K562 (cell line): ENCODE data around the gene TRAF1. TPM values are rescaled to one million over a fixed set of nuclear protein-coding genes. Genes with fewer than 3 reads are reported as not detected.

Experiments
- ATAC-seq: fragments of 200-7000 bp; cut with Tn5 transposase; 3 replicates; pipeline ENCODE4 v1.9.1; 2020; ENCODE audit warnings: moderate library complexity
- BruUV-seq: library from RNA; stranded (reverse); fragments of 400-500 nt; replicated peaks from 2 replicates; lab custom pipeline; 2021; lab: Mats Ljungman, UMichigan
- CTCF ChIA-PET: fragments of 300-600 bp; formaldehyde crosslinking; extraction: SDS; loops from one replicate; lab custom pipeline; 2021; ENCODE audit warnings: low intra/inter-chr PET ratio; lab: Yijun Ruan, JAX
- POLR2A ChIA-PET: fragments of 300-600, 350-650 bp; sonication (Branson Sonifier 250); formaldehyde crosslinking; extraction: SDS; loops from one replicate; lab custom pipeline; 2021; ENCODE audit warnings: antibody characterized with exemption, inconsistent platforms; lab: Yijun Ruan, JAX
- DNase-seq, 4 experiments: peaks; one replicate each; pipeline versions ENCODE4 v3.0.0 to v3.0.0-alpha.2; 2011 to 2018; ENCODE audit warnings: low spot score in 3 of 4, mixed read lengths in 3 of 4; ENCODE audit errors: extremely low read depth in 1 of 4
- FAIRE-seq: peaks from 2 replicates; lab custom pipeline; 2011; peaks lifted over from hg19 to GRCh38; lab: Jason Lieb, UNC
- H2AFZ ChIP-seq: 2 replicates; pipeline ENCODE4 v1.6.0; 2011; ENCODE audit warnings: low read depth, low read length, control low read depth, inconsistent platforms
- H3K27ac ChIP-seq: fragments of 200-600 bp; 3 replicates; pipeline ENCODE4 v1.8.0; 2011; ENCODE audit warnings: low read depth, mild to moderate bottlenecking, control low read depth, inconsistent platforms, low read length, moderate library complexity, mixed read lengths; ENCODE audit errors: extremely low read depth
- H3K27me3 ChIP-seq, 2 experiments: fragments of 300-600 bp in 1 of 2; 2 replicates in 1 of 2; 3 replicates in 1 of 2; pipeline versions ENCODE4 v1.6.0 to v1.8.0; 2011; ENCODE audit warnings: inconsistent platforms in 2 of 2, low read length in 2 of 2, mild to moderate bottlenecking in 1 of 2, mixed read lengths in 1 of 2, moderate library complexity in 1 of 2; ENCODE audit not compliant: control insufficient read depth in 2 of 2, insufficient read depth in 2 of 2
- H3K36me3 ChIP-seq: fragments of 300-600 bp; 3 replicates; pipeline ENCODE4 v1.8.0; 2011; ENCODE audit warnings: mild to moderate bottlenecking, low read length, inconsistent platforms; ENCODE audit not compliant: control insufficient read depth, insufficient read depth
- H3K4me1 ChIP-seq, 2 experiments: fragments of 200-600 bp in 1 of 2; replicated peaks in 1 of 2; 2 replicates in 1 of 2; 3 replicates in 1 of 2; pipeline versions ENCODE4 v1.5.1 to v1.8.0; 2011; ENCODE audit warnings: inconsistent platforms in 2 of 2, low read length in 2 of 2, mild to moderate bottlenecking in 1 of 2, mixed read lengths in 1 of 2, moderate library complexity in 1 of 2; ENCODE audit not compliant: control insufficient read depth in 2 of 2, insufficient read depth in 2 of 2
- H3K4me2 ChIP-seq: 2 replicates; pipeline ENCODE4 v1.6.1; 2011; ENCODE audit warnings: low read length, control low read depth, inconsistent platforms, mixed read lengths; ENCODE audit not compliant: insufficient read depth
- H3K4me3 ChIP-seq: fragments of 200-600 bp; sonication (generic), shearing (Covaris generic); 2 replicates; pipeline ENCODE4 v1.5.1; 2016; ENCODE audit warnings: control low read depth, inconsistent platforms
- H3K79me2 ChIP-seq: fragments of 200-600 bp; 3 replicates; pipeline ENCODE4 v1.8.0; 2011; ENCODE audit warnings: low read length, inconsistent platforms; ENCODE audit not compliant: control insufficient read depth, insufficient read depth
- H3K9ac ChIP-seq, 2 experiments: 2 replicates each; pipeline versions ENCODE4 v1.6.0 to v1.6.1; 2011; ENCODE audit warnings: low read depth in 2 of 2, low read length in 2 of 2, control low read depth in 1 of 2, inconsistent platforms in 1 of 2, mild to moderate bottlenecking in 1 of 2, mixed read lengths in 1 of 2; ENCODE audit not compliant: insufficient read depth in 1 of 2
- H3K9me1 ChIP-seq: one replicate; pipeline ENCODE4 v1.6.0; 2011; ENCODE audit warnings: inconsistent platforms, mild to moderate bottlenecking, low read length, moderate library complexity; ENCODE audit not compliant: control insufficient read depth, insufficient read depth
- H3K9me3 ChIP-seq: replicated peaks from 2 replicates; pipeline ENCODE4 v1.5.1; 2011; ENCODE audit warnings: low read depth, low read length, inconsistent platforms; ENCODE audit not compliant: control insufficient read depth, insufficient read depth
- H4K20me1 ChIP-seq: replicated peaks from 2 replicates; pipeline ENCODE4 v1.6.1; 2011; ENCODE audit warnings: low read length, inconsistent platforms, mixed read lengths; ENCODE audit not compliant: control insufficient read depth, insufficient read depth
- CBX5 ChIP-seq: IDR thresholded peaks from 2 replicates; pipeline ENCODE4 v1.6.1; 2014; ENCODE audit warnings: low read depth, borderline replicate concordance
- CEBPB ChIP-seq: fragments of 450-650 bp; IDR thresholded peaks from 2 replicates; pipeline ENCODE4 v1.6.1; 2016; ENCODE audit warnings: missing genetic modification characterization, missing compliant biosample characterization
- DMBX1 ChIP-seq: fragments of 250-450 bp; sonication (Bioruptor Pico); IDR thresholded peaks from 2 replicates; pipeline ENCODE4 v1.8.0; 2022; ENCODE audit warnings: inconsistent platforms, mild to moderate bottlenecking, moderate library complexity, borderline replicate concordance
- HDAC8 ChIP-seq: fragments of 450-650 bp; IDR thresholded peaks from 2 replicates; pipeline ENCODE4 v1.6.1; 2016; ENCODE audit warnings: mild to moderate bottlenecking, missing genetic modification characterization, moderate library complexity, missing compliant biosample characterization
- IRF9 ChIP-seq: fragments of 450-650 bp; IDR thresholded peaks from 2 replicates; pipeline ENCODE4 v1.6.1; 2016; ENCODE audit warnings: missing biosample characterization, missing genetic modification characterization
- MAFK ChIP-seq: IDR thresholded peaks from 2 replicates; pipeline ENCODE4 v1.6.1; 2011; ENCODE audit warnings: low read length, improper control_type of control experiment
- MAX ChIP-seq: sonication (generic); formaldehyde crosslinking; IDR thresholded peaks from 2 replicates; pipeline ENCODE4 v1.9.0; 2022; ENCODE audit warnings: mild to moderate bottlenecking, missing genetic modification reagents
- NR2C2 ChIP-seq, 2 experiments: fragments of 200-800 bp in 1 of 2; sonication (Bioruptor generic) in 1 of 2; sonication (generic) in 1 of 2; formaldehyde crosslinking in 1 of 2; IDR thresholded peaks; 2 replicates each; pipeline versions ENCODE4 v1.6.1 to v1.8.0; 2016 to 2022; ENCODE audit warnings: mild to moderate bottlenecking in 1 of 2, missing compliant biosample characterization in 1 of 2, missing genetic modification characterization in 1 of 2, missing genetic modification reagents in 1 of 2
- NR2F6 ChIP-seq: fragments of 450-650 bp; formaldehyde crosslinking; IDR thresholded peaks from 2 replicates; pipeline ENCODE4 v1.4.0; 2020; ENCODE audit warnings: mild to moderate bottlenecking
- SMAD4 ChIP-seq: fragments of 250-450 bp; sonication (Bioruptor Pico); conservative IDR thresholded peaks from 2 replicates; pipeline ENCODE4 v1.8.0; 2021; ENCODE audit warnings: inconsistent platforms, mild to moderate bottlenecking, moderate library complexity
- SRSF9 ChIP-seq: fragments of 200-400 bp; formaldehyde crosslinking; IDR thresholded peaks from 2 replicates; pipeline ENCODE4 v1.6.1; 2017; ENCODE audit warnings: low read depth, low read length, borderline replicate concordance
- ZNF224 ChIP-seq: sonication (generic); formaldehyde crosslinking; IDR thresholded peaks from 2 replicates; pipeline ENCODE4 v1.8.0; 2022; ENCODE audit warnings: mild to moderate bottlenecking, missing genetic modification reagents
- WGBS: fragments of 100-300 bp; shearing (Covaris generic); methylation state at CpG from one replicate; pipeline ENCODE4 v1.1.6; 2016; ENCODE audit warnings: low coverage, mixed read lengths; ENCODE audit not compliant: insufficient coverage; ENCODE audit errors: missing lambda C conversion rate; 5-methylcytosine and 5-hydroxymethylcytosine counted together
- in situ Hi-C: fragments of 300-500 bp; cut with MboI; formaldehyde crosslinking; loops from 4 replicates; pipeline ENCODE4 v1.15.0; 2018; ENCODE audit warnings: inconsistent platforms, mixed read lengths
- intact Hi-C: fragments of 100-400 bp; cut with micrococcal nuclease; formaldehyde crosslinking; loops from 2 replicates; pipeline ENCODE4 v1.14.2; 2022
- polyA plus RNA-seq, 8 experiments: library from polyadenylated mRNA; depleted of rRNA in 4 of 8; stranded (reverse) in 5 of 8; unstranded in 3 of 8; fragments of >200 nt; fragmentation: Nextera tagmentation in 2 of 8; fragmentation: Illumina TruSeq in 1 of 8; extraction: Ambion mirVana in 2 of 8; extraction: Trizol in 1 of 8; gene quantifications; 2 replicates each; pipeline versions ENCODE4 v1.2.1 to v1.2.3, GENCODE V29; 2011 to 2014; ENCODE audit warnings: inconsistent platforms in 1 of 8, missing spikeins in 1 of 8
- total RNA-seq, 7 experiments: library from RNA; depleted of rRNA in 6 of 7; stranded (reverse); fragments of >200 nt in 6 of 7; fragmentation: Illumina TruSeq in 2 of 7; extraction: Trizol in 2 of 7; gene quantifications; 2 replicates each; pipeline versions ENCODE4 v1.2.1 to v1.2.3, GENCODE V29; 2011 to 2021; ENCODE audit warnings: low replicate concordance in 1 of 7
- TF ChIP-seq, protein P1 (sequence below): fragments of 250-450 bp; sonication (Bioruptor Pico); IDR thresholded peaks from 2 replicates; pipeline ENCODE4 v1.5.0; 2020; ENCODE audit warnings: mild to moderate bottlenecking
- TF ChIP-seq, protein P2 (sequence below), 3 experiments: fragments of 200-800 bp in 1 of 3; sonication (Bioruptor generic) in 1 of 3; sonication (generic) in 1 of 3; formaldehyde crosslinking in 1 of 3; IDR thresholded peaks; 2 replicates each; pipeline versions ENCODE4 v1.6.1 to v1.8.0; 2016 to 2022; ENCODE audit warnings: mild to moderate bottlenecking in 2 of 3, missing compliant biosample characterization in 2 of 3, missing genetic modification characterization in 2 of 3, missing genetic modification reagents in 1 of 3
- TF ChIP-seq, protein P3 (sequence below): fragments of 250-450 bp; sonication (Bioruptor Pico); IDR thresholded peaks from 2 replicates; pipeline ENCODE4 v1.9.0; 2021; ENCODE audit warnings: mild to moderate bottlenecking

TRAF1 gene
- total and polyA plus RNA-seq, 9 of the 15 experiments (the other 6 are each of a cell fraction or from before 2014, with no cell fraction given), result 0.01 to 1.1 (median 0.04) TPM; not detected in 2

- Histone ChIP-seq H3K9me3 (no peaks in the 10 kb centered on the region), H3K9me1 (no peaks in the 10 kb centered on the region), H4K20me1 (no peaks in the 10 kb centered on the region), H3K9ac (peak overlapping the region in 1 of 2 experiments; percentile 15; a peak in 1 of 4 replicates), H3K79me2 (no peaks in the 10 kb centered on the region), H3K27ac (no peak overlapping the region), H2AFZ (no peak overlapping the region; the same call in 1 of the 2 replicates), H3K4me2 (no peak overlapping the region; the same call in 1 of the 2 replicates), H3K36me3 (no peaks in the 10 kb centered on the region), H3K27me3 (no peaks in the 10 kb centered on the region), H3K4me1 (peaks cover 14 to 31% of the 10 kb centered on the region in 2 experiments; a peak in 4 of 5 replicates), H3K4me3 (no peak overlapping the region)
- FAIRE-seq, result peak; percentile 44
- ChIA-PET POLR2A (interaction anchor here (0.5 to 1.2 kb wide), 6 partner anchors 9 to 522 kb away, joined by 3 to 5 read pairs (median 3); no protein-coding TSS in a partner anchor), CTCF (no interaction called here)
- intact Hi-C loops, result no loop called here
- ATAC-seq, result peak; percentile 69
- in situ Hi-C loops, result no loop called here
- BruUV-seq, result no TSS peak
- no peak for DNase-seq
- WGBS, result 47% methylated on average over 6 of the region's 6 CpGs
- TF ChIP-seq NR2F6 (CRISPR knock-in tag) (no peak), HDAC8 (tag) (no peak), MAFK (no peak), CEBPB (tag) (peak; percentile 89), IRF9 (tag) (peak; percentile 19; the same call in 1 of the 2 replicates), SMAD4 (CRISPR knock-in tag) (0 out of 2 replicates have a peak, but pooled peaks have one; percentile 15), MAX (CRISPR knock-in tag) (no peak), DMBX1 (no peak), SRSF9 (no peak), NR2C2 (CRISPR knock-in tag; IDR thresholded peaks at IDR 0.05) (no peak), NR2C2 (tag; IDR thresholded peaks at IDR 0.05) (0 out of 2 replicates have a peak, but pooled peaks have one; percentile 19), ZNF224 (CRISPR knock-in tag) (no peak), CBX5 (no peak)
- TF ChIP-seq, protein P1, sequence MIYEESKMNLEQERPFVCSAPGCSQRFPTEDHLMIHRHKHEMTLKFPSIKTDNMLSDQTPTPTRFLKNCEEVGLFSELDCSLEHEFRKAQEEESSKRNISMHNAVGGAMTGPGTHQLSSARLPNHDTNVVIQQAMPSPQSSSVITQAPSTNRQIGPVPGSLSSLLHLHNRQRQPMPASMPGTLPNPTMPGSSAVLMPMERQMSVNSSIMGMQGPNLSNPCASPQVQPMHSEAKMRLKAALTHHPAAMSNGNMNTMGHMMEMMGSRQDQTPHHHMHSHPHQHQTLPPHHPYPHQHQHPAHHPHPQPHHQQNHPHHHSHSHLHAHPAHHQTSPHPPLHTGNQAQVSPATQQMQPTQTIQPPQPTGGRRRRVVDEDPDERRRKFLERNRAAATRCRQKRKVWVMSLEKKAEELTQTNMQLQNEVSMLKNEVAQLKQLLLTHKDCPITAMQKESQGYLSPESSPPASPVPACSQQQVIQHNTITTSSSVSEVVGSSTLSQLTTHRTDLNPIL, result no peak
- TF ChIP-seq, protein P2, sequence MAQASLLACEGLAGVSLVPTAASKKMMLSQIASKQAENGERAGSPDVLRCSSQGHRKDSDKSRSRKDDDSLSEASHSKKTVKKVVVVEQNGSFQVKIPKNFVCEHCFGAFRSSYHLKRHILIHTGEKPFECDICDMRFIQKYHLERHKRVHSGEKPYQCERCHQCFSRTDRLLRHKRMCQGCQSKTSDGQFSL (CRISPR knock-in tag; IDR thresholded peaks at IDR 0.05), result no peak
- TF ChIP-seq, protein P2 (tag; IDR thresholded peaks at IDR 0.05), result no peak
- TF ChIP-seq, protein P3, sequence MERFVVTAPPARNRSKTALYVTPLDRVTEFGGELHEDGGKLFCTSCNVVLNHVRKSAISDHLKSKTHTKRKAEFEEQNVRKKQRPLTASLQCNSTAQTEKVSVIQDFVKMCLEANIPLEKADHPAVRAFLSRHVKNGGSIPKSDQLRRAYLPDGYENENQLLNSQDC (CRISPR knock-in tag), result no peak
Observed at GRCh38 chr9:120919843-120920805, 6.5 kb downstream of the TRAF1 start.
